D721Med (cell line): ENCODE results near the gene SP5.

ENCODE experiments used
- DNase-seq: peaks from one replicate; pipeline ENCODE4 v3.0.0; 2011; ENCODE audit warnings: low spot score; ENCODE audit not compliant: insufficient read length
- FAIRE-seq: peaks from 2 replicates; lab custom pipeline; 2011; peaks lifted over from hg19 to GRCh38; lab: Jason Lieb, UNC
- TF ChIP-seq, protein P1 (sequence below): IDR thresholded peaks from 2 replicates; pipeline ENCODE4 v1.5.1; 2012; ENCODE audit warnings: mild to moderate bottlenecking, control low read depth; ENCODE audit not compliant: insufficient read depth; ENCODE audit errors: missing control alignments

Gene SP5

DNA sequence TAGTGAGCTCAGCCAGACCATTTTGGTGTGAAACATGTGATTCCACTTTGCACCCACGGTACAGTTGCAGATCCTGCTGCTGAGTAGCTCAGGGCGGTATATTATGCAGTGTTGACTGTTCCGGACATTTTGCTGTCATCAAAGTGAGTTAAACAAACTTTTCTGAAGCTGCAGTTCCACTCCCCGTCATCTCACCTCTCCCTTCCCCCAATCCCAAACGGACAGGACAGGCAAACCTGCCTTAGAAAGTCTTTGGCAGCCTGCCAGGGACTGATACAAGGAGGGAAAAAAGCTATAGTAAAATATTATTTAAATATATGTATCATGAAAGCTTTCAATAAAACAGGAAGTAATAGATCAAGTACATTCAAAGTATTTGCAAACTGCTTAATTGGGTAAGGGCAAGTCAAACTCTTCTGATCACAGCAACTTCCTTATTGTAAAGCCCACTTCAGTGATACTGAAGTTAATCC, 35.5 kb upstream of the SP5 start:
- TF ChIP-seq, protein P1, sequence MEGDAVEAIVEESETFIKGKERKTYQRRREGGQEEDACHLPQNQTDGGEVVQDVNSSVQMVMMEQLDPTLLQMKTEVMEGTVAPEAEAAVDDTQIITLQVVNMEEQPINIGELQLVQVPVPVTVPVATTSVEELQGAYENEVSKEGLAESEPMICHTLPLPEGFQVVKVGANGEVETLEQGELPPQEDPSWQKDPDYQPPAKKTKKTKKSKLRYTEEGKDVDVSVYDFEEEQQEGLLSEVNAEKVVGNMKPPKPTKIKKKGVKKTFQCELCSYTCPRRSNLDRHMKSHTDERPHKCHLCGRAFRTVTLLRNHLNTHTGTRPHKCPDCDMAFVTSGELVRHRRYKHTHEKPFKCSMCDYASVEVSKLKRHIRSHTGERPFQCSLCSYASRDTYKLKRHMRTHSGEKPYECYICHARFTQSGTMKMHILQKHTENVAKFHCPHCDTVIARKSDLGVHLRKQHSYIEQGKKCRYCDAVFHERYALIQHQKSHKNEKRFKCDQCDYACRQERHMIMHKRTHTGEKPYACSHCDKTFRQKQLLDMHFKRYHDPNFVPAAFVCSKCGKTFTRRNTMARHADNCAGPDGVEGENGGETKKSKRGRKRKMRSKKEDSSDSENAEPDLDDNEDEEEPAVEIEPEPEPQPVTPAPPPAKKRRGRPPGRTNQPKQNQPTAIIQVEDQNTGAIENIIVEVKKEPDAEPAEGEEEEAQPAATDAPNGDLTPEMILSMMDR: no peak
- DNase-seq (no peak), FAIRE-seq (no peak)

DNA sequence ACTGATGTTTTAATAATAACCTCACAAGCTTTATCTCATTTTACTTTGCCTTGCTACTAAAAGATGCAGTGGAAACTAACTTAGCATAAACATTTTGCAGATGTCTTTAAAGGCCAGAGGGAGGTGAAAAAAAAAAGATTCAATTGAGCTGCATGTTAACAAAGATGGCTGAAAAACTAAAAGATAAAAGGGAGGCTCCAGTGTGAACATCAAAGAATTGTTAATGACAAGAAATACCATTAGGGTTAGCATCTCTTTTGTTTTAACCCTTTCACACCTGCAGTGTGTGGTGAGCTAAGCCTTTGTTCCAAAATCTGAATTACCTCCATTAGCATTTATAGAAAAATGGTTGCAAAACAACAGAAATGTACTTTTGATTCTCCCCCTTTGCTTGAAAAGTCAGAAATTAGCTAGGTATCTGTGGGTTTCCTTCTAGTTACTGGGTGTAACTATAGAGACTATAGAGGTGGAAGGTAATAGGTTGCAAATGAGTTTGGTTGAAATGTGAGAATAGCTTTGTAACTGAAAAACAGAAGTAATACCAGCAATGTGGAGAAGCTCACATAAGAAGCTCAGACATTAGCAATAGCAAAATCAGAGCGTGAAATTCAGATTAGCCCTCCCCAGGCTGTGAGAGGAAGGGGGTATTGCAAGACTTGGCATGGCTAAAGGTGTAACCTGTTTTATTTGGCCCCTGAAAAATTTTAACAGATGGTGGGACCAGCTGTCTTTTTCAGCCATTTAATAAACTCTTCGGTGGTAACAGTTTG, 34.8 kb upstream of the SP5 start:
- no peak for FAIRE-seq

DNA sequence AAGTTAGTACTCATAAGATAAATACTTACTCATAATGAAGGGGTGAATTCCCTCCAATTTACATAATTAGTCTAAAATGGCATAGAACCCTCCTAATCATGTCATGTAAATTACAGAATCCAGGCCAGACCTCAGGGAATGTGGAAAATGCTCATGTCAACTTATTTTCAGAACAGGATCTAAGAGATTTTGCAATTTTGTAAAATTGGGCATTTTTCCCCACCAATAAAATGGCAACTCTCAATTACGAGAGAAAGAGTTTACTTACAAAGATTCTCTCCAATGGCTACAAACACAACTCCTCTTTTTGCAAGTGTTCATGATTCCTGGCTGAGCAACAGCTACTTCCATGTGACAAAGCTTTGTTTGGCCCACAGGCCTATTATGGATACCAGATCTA, 33.8 kb upstream of the SP5 start:
- no peak for DNase-seq
- FAIRE-seq: no peak
- TF ChIP-seq, protein P1: no peak

More for the DNA sequence above, 34.8 kb upstream of the SP5 start:
- TF ChIP-seq, protein P1: no peak
- DNase-seq: no peak

DNA sequence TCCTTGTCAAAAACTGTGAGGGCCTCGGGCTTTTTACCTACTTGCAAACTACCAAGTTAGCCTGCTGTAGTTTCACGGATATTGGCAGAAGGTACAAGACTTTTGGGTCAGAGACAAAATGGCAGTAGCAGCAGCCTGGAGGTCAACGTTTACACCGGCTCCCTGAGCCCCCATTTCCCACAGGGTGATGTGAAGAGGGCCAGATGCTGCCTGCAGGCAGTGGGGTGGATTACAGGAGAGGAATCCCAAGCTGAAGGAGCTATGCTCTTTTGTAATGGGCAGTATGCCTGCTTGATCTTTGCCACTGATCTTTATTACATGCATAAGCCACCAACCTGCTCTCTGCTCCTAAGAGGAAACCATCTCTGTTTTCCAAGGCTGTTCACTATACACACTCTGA, 29.5 kb upstream of the SP5 start:
- DNase-seq: no peak
- TF ChIP-seq, protein P1: no peak
- no peak for FAIRE-seq

DNA sequence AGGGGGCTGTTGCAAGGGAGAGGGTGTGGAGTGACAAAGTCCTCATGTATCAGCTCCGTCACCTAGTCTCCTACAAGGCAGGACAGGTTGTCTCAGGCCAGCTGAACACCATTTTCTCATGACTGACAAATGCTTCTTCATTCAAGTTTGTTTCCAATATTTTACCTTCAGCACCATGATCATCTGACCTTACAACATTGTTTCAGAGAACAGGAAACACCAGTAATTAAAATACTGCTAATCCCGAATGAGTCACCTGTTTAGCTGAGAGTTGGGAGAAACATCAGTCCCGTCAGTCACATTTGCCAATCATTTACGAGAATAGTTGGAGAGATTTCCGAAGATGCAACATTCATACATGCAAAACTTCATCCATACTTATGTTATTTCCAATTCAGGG, 25.7 kb upstream of the SP5 start:
- DNase-seq (no peak), FAIRE-seq (no peak)
- TF ChIP-seq, protein P1: no peak

DNA sequence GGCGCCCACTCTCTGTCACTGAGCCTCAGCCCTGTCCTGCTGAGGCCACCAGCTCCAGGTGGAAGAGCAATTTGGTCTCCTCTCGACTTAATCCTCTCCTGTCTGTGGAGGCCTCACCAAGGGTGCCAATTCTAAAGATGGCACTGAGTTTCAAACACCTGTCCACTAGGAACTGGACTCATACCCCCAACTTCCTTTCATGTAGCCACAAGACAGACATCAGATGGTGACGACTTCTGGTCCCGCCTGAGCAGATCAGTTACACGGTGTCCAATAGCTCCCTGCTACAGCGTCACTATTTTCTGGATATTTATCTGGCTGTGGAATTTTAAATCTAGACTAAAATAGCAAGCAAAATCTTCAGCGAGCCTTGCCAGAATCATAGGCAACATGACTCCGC, 24.5 kb upstream of the SP5 start:
- TF ChIP-seq, protein P1: no peak
- DNase-seq (no peak), FAIRE-seq (no peak)

DNA sequence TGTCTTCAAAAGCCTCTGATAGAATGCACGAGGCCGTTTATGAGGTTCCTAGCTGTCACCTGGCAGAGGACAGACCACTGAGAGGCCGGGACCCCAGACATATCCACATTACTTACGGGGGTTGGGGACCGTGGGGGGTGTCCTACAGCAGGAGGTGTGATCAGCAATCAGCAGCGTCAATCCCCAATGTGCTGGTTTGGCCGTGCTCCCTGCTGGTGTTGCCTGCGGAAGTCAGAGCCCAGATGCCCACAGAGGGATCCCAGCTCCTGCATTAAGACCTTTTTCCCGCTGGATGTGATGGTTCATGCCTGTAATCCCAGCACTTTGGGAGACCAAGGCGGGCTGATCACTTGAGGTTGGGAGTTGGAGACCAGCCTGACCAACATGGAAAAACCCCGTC, 20.8 kb upstream of the SP5 start:
- DNase-seq (no peak), FAIRE-seq (no peak)
- TF ChIP-seq, protein P1: no peak
